ENCODE results near the gene FES. TPM values are rescaled to one million over a fixed set of nuclear protein-coding genes. Genes with fewer than 3 reads are reported as not detected.

The FES gene
- total RNA-seq, 1 donor from 2014 or later: 23.0 TPM

DNA sequence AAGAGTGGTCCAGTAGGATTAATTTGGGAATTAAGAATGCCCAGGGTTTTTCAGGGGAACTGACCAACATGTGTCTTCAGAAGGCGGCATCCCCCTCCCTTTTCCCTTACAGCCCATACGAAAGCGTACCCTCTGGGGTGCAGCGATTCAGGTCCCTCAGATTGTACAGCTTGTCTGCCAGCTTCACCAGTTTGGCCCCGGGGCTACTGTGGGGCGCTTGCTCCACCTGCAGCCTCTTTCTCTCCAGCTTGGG, 47.2 kb downstream of the FES start:
- no peak for DNase-seq

- peak; percentile 54 for DNase-seq
Measured at GRCh38 chr15:90931828-90932659, 47.7 kb downstream of the FES start, which contains the start of gene HDDC3. Gene HDDC3, minus strand, starts transcription at chr15:90932549. Its CDS starts 9 bp downstream, at chr15:90932540.

GRCh38 chr15:90932660-90932991, 48.3 kb downstream of the FES start:
- DNase-seq: no peak

DNA sequence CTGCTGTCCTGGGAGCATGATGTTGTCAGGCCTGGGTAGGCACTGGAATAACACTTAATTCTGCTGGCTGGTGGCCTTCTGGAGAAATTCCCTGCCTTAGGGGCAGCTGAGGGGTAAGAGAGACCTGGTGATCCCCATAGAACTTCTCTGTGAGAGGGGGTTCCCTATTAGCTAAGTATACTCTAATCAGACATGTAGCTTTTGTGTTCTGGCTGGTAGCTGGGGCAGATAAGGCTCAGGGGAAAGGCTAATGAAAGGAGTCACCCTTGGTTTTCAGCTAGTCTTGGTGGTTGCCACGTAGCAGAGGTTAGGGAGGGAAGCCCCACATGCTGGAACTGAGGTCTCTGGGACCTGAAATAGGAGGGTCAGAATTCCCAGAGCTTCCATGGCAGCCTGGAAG, 49.0 kb downstream of the FES start:
- DNase-seq: no peak

DNA sequence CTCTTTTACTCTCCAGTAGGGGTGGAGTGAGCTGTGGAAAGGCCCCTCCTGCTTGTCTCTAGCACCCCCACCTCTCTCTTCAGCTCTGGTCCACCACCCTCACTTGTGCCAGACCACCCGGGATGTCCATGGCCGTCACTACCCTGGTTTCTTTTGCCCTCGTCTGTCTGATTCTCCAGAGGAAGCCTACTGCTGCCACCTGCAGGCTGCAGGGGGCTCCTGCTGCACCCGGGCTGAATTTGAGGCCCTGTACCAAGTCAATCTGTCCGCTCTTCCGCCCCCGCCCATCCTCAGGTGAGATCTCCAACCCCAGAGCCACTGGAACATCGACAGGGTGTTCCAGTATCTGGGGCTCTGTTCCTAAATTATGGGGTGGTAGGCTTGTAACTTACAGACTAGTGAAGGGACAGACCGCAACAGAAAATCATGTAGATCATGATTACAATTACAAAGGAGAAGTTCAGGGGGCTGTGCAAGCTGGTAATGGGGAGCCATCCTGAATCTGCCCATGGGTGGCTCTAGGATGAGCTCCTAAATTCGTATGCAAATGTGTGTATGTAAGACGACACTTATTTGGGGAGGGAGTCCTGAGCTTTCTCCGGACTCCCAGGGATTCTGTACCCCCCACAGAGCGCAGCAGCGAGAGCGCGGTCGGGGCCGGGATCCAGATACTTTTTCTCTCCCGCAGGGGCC, 50.1 kb downstream of the FES start:
- peak; percentile 40 for DNase-seq

- peak; percentile 67 for DNase-seq
Measured at GRCh38 chr15:90934949-90935751, 50.8 kb downstream of the FES start, which contains the start of gene UNC45A. Gene UNC45A, plus strand, starts transcription at chr15:90935285. Its CDS starts 40 bp downstream, at chr15:90935325.

DNA sequence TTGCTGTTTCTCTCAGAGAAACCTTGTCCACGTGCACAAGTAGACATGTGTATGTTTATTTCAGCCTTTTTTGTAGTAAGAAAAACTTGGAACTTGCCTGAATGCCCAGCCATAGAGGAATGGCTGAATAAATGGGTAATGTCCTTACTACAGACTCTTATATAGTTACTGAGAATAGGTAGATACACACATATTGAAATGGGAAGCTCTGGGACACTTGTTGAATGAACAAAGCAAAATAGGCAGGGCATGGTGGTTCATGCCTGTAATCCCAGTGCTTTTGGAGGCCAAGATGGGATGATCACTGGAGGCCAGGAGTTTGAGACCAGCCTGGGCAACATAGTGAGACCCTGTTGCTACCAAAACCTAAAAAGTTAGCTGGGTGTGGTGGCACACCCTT, 52.5 kb downstream of the FES start:
- no peak for DNase-seq

GRCh38 chr15:90938261-90938660, 54.0 kb downstream of the FES start:
- no peak for DNase-seq

DNA sequence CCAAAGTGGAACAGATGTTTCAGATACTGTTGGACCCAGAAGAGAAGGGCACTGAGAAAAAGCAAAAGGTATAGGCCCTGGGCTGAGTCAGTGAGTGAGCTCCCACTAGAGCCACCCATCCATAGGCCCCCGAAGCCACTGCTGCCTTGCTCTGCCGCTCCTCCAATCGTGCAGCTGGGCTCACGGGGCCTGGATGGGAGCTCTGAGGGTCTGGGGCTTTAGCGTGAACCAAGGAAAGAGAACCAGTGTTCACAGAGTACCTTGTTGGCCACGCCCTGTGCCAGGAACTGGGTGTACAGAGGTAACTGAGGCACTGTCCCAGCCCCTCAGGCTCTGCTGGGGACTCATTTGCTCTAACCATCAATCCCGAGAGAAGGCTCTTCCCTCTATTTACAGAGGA, 55.5 kb downstream of the FES start:
- no peak for DNase-seq

DNA sequence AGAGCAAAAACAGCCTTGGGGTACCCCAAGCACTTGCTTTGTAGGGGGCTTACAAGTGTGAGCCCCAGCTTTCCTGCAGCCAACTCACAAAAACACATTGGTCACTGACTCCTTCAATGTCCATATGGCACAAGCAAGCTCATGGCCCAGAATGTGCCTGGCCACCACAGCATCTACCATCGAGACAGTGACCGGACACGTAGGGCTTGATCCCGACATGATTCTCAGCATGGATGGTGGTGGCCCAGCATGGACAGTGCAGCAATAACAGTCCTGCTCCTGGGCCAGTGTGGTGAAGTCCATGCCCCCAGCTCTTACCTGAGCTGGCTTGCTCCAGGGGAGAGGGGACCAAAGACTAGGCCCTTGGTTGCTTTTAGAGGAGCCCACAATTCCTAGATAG, 56.7 kb downstream of the FES start:
- DNase-seq: no peak

DNA sequence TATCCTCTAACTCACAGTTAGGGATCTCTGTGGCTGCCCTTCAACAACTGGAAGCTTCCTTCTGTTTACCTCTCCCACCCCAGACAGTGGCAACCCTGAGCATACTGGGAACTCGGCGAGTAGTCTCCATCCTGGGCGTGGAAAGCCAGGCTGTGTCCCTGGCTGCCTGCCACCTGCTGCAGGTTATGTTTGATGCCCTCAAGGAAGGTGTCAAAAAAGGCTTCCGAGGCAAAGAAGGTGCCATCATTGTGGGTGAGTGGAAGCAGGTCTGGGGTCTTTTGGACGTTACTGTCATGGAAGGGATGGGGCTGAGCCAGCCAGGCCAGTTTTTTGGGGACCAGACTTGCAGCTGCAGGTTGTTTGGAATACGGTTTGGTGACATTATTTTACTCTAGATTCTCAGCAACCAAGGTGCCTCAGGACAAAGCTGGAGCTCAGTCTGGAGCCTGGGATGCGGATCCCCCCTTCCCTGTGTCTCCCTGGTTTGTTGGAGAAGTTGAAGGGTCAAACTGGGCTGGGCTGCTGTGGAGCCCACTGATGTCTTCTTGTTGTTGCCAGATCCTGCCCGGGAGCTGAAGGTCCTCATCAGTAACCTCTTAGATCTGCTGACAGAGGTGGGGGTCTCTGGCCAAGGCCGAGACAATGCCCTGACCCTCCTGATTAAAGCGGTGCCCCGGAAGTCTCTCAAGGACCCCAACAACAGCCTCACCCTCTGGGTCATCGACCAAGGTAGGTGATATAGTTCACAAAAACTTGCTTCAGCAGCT, 58.2 kb downstream of the FES start:
- DNase-seq: no peak

DNA sequence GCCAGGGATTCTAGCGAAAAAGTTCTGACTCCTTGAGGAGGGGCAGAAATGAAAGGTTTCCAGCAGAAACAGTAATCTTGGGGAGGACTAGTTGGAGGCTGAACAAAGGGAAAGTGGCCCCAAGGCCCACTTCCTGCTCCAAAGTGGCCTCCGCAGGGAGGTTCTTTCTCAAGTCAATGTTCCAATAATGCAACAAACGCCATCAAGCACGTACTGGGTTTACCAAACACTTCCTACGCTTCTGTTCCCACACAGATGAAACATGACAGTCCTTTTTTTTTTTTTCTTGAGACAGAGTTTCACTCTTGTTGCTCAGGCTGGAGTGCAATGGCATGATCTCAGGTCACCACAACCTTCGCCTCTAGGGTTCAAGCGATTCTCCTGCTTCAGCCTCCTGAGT, 60.8 kb downstream of the FES start:
- DNase-seq: no peak

Small RNAs within 50 kb of the gene (small RNA-seq; reads per million reads assigned to genes)
- not detected for gene RN7SL363P (ENCODE audit: low replicate concordance)

Other genes starting within 250 kb of the FES start
- gene BLM, start 167.2 kb upstream of the FES start, total RNA-seq: 6.3 TPM
- gene FURIN, start 15.9 kb upstream of the FES start, total RNA-seq: 26.9 TPM
- gene MAN2A2, start 18.8 kb downstream of the FES start, total RNA-seq: 22.5 TPM
- 7.9 TPM for gene HDDC3, start 48.0 kb downstream of the FES start, total RNA-seq
- gene UNC45A, start 50.8 kb downstream of the FES start, total RNA-seq: 45.0 TPM
- 12.9 TPM for gene RCCD1, start 70.4 kb downstream of the FES start, total RNA-seq
- gene PRC1, start 110.0 kb downstream of the FES start, total RNA-seq: 54.9 TPM
- gene VPS33B, start 138.1 kb downstream of the FES start, total RNA-seq: 3.1 TPM
- gene SV2B, start 215.8 kb downstream of the FES start, total RNA-seq: 1.5 TPM

Data from skin of body (tissue), 3 donors.